HUES48 (cell line): ENCODE results near the gene PCDH7.

Experiments
- H3K27ac ChIP-seq: one replicate; pipeline ENCODE4 v1.7.0; 2013; ENCODE audit warnings: low read depth, low read length, inconsistent platforms
- H3K27me3 ChIP-seq: 2 replicates; pipeline ENCODE4 v1.6.1; 2013; ENCODE audit warnings: mild to moderate bottlenecking, low read length; ENCODE audit not compliant: control insufficient read depth, insufficient read depth
- H3K36me3 ChIP-seq: 2 replicates; pipeline ENCODE4 v1.6.1; 2013; ENCODE audit warnings: low read length; ENCODE audit not compliant: control insufficient read depth, insufficient read depth
- H3K4me1 ChIP-seq: 2 replicates; pipeline ENCODE4 v1.6.1; 2013; ENCODE audit warnings: mild to moderate bottlenecking, low read length; ENCODE audit not compliant: control insufficient read depth, insufficient read depth
- H3K4me3 ChIP-seq: 2 replicates; pipeline ENCODE4 v1.5.1; 2013; ENCODE audit warnings: mild to moderate bottlenecking, low read depth, low read length
- H3K9ac ChIP-seq: 2 replicates; pipeline ENCODE4 v1.6.1; 2013; ENCODE audit warnings: mild to moderate bottlenecking, low read depth, low read length, moderate library complexity
- H3K9me3 ChIP-seq: 2 replicates; pipeline ENCODE4 v1.6.1; 2013; ENCODE audit warnings: low read length; ENCODE audit not compliant: control insufficient read depth, insufficient read depth

Gene PCDH7, protein sequence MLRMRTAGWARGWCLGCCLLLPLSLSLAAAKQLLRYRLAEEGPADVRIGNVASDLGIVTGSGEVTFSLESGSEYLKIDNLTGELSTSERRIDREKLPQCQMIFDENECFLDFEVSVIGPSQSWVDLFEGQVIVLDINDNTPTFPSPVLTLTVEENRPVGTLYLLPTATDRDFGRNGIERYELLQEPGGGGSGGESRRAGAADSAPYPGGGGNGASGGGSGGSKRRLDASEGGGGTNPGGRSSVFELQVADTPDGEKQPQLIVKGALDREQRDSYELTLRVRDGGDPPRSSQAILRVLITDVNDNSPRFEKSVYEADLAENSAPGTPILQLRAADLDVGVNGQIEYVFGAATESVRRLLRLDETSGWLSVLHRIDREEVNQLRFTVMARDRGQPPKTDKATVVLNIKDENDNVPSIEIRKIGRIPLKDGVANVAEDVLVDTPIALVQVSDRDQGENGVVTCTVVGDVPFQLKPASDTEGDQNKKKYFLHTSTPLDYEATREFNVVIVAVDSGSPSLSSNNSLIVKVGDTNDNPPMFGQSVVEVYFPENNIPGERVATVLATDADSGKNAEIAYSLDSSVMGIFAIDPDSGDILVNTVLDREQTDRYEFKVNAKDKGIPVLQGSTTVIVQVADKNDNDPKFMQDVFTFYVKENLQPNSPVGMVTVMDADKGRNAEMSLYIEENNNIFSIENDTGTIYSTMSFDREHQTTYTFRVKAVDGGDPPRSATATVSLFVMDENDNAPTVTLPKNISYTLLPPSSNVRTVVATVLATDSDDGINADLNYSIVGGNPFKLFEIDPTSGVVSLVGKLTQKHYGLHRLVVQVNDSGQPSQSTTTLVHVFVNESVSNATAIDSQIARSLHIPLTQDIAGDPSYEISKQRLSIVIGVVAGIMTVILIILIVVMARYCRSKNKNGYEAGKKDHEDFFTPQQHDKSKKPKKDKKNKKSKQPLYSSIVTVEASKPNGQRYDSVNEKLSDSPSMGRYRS (N-terminal part only)

DNA sequence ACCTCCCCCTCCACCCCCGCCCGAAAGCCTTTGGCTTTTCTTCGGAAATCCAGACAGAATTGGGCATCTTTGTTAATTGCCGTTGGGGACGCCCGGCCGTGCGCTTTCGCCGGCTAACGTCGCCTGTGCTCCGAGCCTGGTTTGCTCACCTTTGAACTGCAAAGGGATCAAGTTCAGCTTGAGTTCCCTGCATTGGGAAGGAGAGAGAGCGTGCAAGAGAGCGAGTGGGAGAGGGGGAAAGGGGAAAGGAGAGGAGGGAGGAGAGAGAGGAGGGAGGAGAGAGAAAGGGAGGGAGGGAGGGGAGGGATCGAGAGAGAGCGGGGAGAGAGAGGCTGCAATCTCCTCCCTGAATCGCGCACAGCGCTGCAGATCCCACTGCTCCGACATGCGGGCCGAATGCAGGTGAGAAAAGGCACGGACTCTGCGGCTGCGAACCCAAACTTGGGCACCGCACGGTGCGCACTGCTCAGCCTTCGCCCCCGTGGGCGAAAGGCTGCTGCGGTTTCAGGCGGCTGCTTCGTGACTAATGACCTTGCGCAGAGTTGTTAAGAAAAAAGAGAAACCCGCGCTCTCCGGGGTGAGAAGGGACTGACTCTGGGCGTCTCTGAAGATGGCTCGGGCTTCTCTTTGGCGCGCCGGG is at the start of gene PCDH7:
Gene PCDH7, plus strand, starts transcription at position 349 of the 640 bp plus-strand sequence. CDS start 1,054 bp downstream, outside the sequence.
- peak within 1 kb of the TSS; percentile 68 for H3K27ac ChIP-seq

DNA sequence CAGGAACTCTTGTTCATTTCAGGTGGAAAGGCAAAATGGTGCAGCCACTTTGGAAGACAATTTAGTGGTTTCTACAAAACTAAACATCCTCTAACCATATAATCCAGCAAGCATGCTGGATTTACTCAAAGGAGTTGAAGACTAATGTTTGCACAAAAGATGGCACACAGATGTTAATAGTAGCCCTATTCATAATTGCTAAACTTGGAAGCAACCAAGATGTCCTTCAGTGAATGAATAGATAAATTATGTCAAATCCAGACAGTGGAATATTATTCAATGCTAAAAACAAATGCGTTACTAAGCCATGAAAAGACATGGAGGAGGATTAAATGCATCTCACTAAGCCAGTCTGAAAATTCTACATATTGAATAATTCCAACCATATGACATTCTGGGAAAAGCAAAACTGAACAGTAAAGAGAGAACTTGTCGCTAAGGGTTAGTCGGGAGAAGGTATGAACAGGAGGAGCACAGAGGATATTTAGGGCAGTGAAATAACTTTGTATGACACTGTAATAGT is 48.2 kb upstream of the PCDH7 start:
- Histone ChIP-seq H3K4me3 (no peak overlapping the region), H3K9ac (no peak overlapping the region), H3K9me3 (peaks cover 3% of the 10 kb centered on the region), H3K4me1 (no peaks in the 10 kb centered on the region), H3K27ac (no peak overlapping the region), H3K36me3 (no peaks in the 10 kb centered on the region), H3K27me3 (no peaks in the 10 kb centered on the region)

More for the DNA sequence above, at the start of gene PCDH7:
- Histone ChIP-seq H3K4me1 (peaks cover 29% of the 10 kb centered on the region), H3K4me3 (peak within 1 kb of the TSS; percentile 95), H3K36me3 (no peaks in the 10 kb centered on the region), H3K27me3 (peaks cover 50% of the 10 kb centered on the region), H3K9ac (peak within 1 kb of the TSS; percentile 28; the same call in 1 of the 2 replicates), H3K9me3 (no peaks in the 10 kb centered on the region)

DNA sequence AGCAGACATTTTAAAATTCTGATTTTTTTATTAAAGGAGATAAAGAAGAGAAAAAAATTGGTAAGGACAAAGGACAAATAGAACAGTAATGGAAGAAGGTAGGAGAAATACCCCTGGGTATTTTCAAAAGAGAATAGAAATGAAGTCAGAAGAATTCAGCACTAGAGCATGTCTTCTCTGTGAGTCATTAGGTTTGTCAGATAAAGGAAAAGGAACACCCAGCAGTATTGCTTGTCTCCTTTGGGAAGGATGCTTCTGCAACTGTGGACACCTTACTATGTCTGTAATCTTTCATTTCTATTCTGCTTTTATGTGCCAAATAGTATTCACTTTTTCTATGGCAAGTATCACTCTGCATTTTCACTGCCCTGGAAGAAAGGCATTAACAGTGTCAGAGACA is 24.0 kb upstream of the PCDH7 start:
- Histone ChIP-seq H3K27me3 (no peaks in the 10 kb centered on the region), H3K9me3 (no peaks in the 10 kb centered on the region), H3K36me3 (no peaks in the 10 kb centered on the region), H3K9ac (no peak overlapping the region), H3K4me1 (no peaks in the 10 kb centered on the region), H3K4me3 (no peak overlapping the region), H3K27ac (no peak overlapping the region)

DNA sequence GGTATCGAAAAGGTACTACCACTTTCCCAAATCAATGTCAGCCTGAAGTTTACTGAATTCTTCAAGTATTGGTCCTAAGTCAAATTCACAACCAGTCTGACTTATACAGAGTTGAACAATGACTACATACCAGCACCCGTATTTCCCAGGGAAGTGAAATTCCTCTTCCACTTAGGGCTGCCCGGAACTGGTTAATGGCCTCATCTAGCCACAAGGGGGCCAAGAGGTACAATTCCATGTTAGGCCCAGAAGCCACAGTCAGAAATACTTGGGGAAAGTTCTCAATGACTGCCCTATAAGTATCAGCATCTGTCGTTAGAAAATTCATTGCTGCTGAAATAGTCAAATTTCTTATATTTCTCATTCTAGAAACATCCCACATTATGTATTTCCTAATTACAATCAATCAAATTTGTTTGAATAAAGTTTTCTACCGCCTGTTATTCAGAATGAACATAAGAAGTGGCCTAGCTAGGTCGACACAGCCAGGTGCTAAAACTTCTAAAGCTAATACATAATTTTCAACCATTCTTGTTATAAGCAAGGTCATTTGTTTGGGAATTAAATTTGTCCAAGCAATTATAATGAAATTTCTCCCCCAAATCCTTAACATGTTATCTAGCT is 5.6 kb upstream of the PCDH7 start:
- Histone ChIP-seq H3K4me1 (peaks cover 13% of the 10 kb centered on the region), H3K9ac (no peak overlapping the region), H3K4me3 (no peak overlapping the region), H3K36me3 (no peaks in the 10 kb centered on the region), H3K27me3 (peaks cover 13% of the 10 kb centered on the region), H3K9me3 (no peaks in the 10 kb centered on the region), H3K27ac (no peak overlapping the region)

DNA sequence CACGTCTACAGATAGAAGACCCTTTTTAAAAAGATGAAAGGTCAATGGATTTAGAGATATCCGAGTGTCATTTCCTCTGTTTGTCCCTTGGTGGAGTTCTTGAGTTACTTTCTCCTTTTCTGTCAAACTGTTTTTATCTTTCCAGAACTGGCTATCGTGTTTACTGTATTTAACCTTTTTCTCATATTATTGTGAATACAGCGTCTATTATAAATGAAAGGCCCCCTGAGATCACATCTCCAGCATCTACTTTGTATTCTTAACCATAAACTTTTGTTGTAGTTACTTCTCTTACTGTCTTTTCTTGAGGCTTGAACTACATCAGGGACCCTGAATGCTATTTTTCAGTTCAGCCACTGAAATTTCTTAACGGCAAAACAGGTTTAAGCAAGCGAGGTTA is 4.0 kb upstream of the PCDH7 start:
- Histone ChIP-seq H3K4me1 (peaks cover 13% of the 10 kb centered on the region), H3K9me3 (no peaks in the 10 kb centered on the region), H3K27ac (no peak overlapping the region), H3K27me3 (peaks cover 13% of the 10 kb centered on the region), H3K36me3 (no peaks in the 10 kb centered on the region), H3K9ac (no peak overlapping the region), H3K4me3 (peak overlapping the region; percentile 95)

DNA sequence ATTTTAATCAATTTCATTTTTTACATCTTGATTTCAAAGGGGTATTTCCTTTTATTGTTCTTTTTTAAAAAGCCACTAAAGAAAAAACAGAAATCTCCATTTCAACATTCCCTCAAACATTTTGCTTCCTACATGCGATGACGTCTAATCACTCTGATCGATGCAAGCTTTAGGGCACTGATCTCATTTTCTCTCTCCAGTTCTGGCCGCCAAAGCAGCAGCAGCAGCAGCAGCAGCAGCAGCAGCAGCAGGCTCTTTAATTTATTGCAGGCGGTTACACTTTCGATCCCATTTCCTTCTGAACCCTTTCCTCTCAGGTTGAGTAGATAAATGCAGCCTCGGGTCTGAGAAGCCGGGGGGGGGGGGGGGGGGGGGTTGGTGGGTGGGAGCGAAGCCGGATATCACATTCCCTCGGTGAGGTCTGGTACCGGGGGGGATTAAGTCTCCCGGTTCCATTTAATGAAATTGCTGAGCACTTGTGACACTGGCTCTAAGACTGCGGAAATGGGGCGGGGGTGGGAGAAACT is 3.4 kb upstream of the PCDH7 start:
- Histone ChIP-seq H3K27me3 (peaks cover 19% of the 10 kb centered on the region), H3K9ac (no peak overlapping the region), H3K9me3 (no peaks in the 10 kb centered on the region), H3K4me1 (peaks cover 13% of the 10 kb centered on the region), H3K27ac (peak overlapping the region; percentile 83), H3K36me3 (no peaks in the 10 kb centered on the region), H3K4me3 (peak overlapping the region; percentile 95)

DNA sequence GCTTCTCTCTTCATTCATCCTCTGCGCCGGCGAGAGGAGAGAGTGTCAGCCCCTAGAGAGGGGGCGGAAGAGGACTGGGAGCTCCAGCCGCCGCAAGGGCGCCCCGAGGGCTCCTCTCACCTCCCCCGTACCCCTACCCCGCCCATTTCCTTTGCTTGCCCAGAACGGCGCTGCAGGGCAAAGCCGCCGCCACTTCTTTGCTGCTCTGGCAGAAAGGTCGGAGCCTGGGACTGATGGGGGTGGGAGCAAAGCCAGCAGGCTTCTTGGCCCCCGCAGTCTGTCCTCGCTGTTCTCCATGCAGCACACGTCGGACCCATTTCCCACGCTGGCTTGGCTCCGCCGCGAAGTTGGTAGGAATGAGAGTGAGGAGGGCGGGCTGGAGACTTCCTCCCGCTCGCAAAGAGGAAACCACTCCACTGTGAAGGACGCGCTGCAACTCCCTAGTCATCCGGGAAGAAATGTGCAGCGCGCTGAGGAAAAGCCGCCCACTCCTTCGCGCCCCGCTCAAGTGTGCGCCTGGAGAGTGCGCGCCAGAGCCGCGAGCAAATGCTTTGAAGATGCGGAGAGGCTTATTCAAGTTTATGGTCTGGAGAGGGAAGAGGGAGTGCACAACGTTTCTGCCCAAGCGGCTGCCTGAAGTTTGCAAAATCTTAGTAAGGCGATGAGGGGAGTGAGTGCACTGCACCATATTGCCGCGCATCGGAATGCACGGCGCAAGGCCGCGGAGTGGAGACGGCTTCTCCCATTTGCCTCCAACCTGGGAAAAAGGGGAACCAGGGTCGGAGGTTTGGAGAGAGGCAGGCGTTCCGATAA is 2.8 kb upstream of the PCDH7 start:
- Histone ChIP-seq H3K4me3 (peak overlapping the region; percentile 95), H3K9ac (peak overlapping the region; percentile 43; the same call in 1 of the 2 replicates), H3K27ac (peak overlapping the region; percentile 83), H3K27me3 (peaks cover 25% of the 10 kb centered on the region), H3K4me1 (peaks cover 13% of the 10 kb centered on the region), H3K9me3 (no peaks in the 10 kb centered on the region), H3K36me3 (no peaks in the 10 kb centered on the region)

DNA sequence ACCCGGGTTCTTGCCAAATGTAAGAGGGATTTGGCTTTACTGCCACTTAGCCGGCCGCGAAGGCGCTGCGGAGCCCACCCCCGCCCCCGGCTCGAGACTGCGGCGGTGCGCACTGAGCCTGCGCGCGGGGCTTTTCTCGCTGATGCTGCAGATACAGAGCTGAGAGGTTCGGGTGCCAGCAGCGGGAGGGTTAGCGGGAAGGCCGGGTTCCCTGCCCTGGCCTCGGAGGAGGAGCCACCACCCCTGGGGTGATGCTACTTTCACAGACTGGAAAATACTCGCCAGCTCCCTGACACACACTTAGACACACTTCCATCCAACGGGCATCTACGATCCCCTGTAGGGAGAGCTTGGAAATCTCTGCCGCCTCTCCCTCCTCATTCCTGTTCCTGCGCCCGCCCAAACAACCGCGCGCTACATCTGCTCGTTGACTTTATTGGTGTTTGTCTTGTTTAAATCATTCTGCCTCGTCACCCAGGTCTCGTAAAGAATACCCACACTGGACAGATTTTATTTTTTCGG is 2.1 kb upstream of the PCDH7 start:
- peak overlapping the region; percentile 83 for H3K27ac ChIP-seq
- peak overlapping the region; percentile 95 for H3K4me3 ChIP-seq
- H3K36me3 ChIP-seq: no peaks in the 10 kb centered on the region
- H3K4me1 ChIP-seq: peaks cover 13% of the 10 kb centered on the region
- no peaks in the 10 kb centered on the region for H3K9me3 ChIP-seq
- H3K27me3 ChIP-seq: peaks cover 31% of the 10 kb centered on the region
- no peak overlapping the region; the same call in 1 of the 2 replicates for H3K9ac ChIP-seq

DNA sequence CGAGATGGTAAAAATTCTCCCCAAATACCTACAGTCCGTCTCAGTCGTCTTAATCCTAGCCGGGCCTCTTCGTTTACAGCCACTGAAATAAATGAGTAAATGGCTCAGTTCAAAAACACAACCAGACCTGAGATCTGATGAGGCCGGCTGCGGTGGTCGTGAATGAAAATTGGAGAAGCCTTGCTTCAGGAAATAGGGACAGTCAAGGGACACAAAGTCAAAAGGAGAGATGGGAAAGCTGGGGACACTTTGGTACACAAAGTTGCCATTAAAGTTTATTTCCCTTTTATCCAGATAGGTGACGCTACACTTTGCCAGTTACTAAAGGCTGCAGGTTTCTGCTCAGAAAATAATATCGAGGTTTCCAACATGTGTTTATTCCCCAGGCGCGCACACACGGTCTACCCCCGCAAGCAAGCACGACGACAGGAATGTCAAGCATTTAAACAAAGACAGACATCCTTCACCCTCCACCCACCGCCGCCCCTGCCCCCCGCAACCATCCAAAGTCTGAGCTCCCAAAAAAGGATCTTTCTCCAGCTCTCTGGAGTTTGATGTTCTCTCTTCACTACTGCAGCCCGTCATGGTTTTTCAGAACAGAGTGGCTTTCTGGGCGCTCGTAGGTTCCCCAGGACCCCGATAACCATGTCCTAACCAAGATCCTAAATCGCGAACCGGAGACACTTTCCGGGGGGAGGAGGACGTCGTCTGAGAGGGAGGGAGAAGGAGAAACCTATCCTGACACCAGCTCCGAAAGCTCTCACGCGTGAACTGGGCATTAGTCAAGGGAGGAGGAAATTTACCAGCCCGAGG is 1.3 kb upstream of the PCDH7 start:
- H3K4me1 ChIP-seq: peaks cover 21% of the 10 kb centered on the region
- H3K27ac ChIP-seq: peak overlapping the region; percentile 68
- no peaks in the 10 kb centered on the region for H3K36me3 ChIP-seq
- peaks cover 39% of the 10 kb centered on the region for H3K27me3 ChIP-seq
- no peak overlapping the region; the same call in 1 of the 2 replicates for H3K9ac ChIP-seq
- no peaks in the 10 kb centered on the region for H3K9me3 ChIP-seq
- H3K4me3 ChIP-seq: peak overlapping the region; percentile 95
